ENCODE measurements around the gene ATG4C. TPM values are rescaled to one million over a fixed set of nuclear protein-coding genes. Genes with fewer than 3 reads are reported as not detected.

ATG4C gene
- total and polyA plus RNA-seq, 10 of the 15 experiments (the other 5 are each of a cell fraction or from before 2014, with no cell fraction given) = 8.1 to 30.9 (median 18.9) TPM

GRCh38 chr1:62826901-62827300 lies 43.0 kb downstream of the ATG4C start (continued):
- TF ChIP-seq BCL3 (IDR thresholded peaks at IDR 0.05; ENCODE audit: borderline replicate concordance, insufficient read depth, low read depth, low read length, poor library complexity, severe bottlenecking) (no peak), ZBTB33 (IDR thresholded peaks at IDR 0.05) (no peak), RELB (IDR thresholded peaks at IDR 0.05; ENCODE audit: low read depth) (no peak), BHLHE40 (IDR thresholded peaks at IDR 0.05; ENCODE audit: borderline replicate concordance in 1 of 2, low read depth in 2 of 2, low read length in 1 of 2) (no peak), USF2 (IDR thresholded peaks at IDR 0.05; ENCODE audit: borderline replicate concordance, low read depth, low read length) (no peak), RELA (IDR thresholded peaks at IDR 0.05; ENCODE audit: borderline replicate concordance, partially characterized antibody) (no peak), RAD21 (IDR thresholded peaks at IDR 0.05; ENCODE audit: insufficient read depth, low read depth, low read length) (no peak), ZNF384 (IDR thresholded peaks at IDR 0.05; ENCODE audit: borderline replicate concordance, low read depth, low read length) (no peak), ZNF687 (IDR thresholded peaks at IDR 0.05) (no peak), ATF3 (IDR thresholded peaks at IDR 0.05; ENCODE audit: borderline replicate concordance, extremely low read depth, low read depth, low read length) (no peak), ZBTB40 (IDR thresholded peaks at IDR 0.05; ENCODE audit: borderline replicate concordance) (no peak), MXI1 (IDR thresholded peaks at IDR 0.05; ENCODE audit: low read depth, low read length) (no peak)
